ENCODE results near the gene SNAPC2.
A peak's percentile ranks its signal among the peaks of the same experiment; 100 is the strongest.
"Not testable (repeated sequence)": the region's sequence is repeated elsewhere in the genome, so short reads cannot be mapped to it uniquely, and the experiment has no call there.

SNAPC2 gene

GRCh38 chr19:7910321-7911161, 9.6 kb upstream of the SNAPC2 start:
- DNase-seq: no peak

- no peak for DNase-seq
Observed at GRCh38 chr19:7911508-7912143, 8.5 kb upstream of the SNAPC2 start.

DNA sequence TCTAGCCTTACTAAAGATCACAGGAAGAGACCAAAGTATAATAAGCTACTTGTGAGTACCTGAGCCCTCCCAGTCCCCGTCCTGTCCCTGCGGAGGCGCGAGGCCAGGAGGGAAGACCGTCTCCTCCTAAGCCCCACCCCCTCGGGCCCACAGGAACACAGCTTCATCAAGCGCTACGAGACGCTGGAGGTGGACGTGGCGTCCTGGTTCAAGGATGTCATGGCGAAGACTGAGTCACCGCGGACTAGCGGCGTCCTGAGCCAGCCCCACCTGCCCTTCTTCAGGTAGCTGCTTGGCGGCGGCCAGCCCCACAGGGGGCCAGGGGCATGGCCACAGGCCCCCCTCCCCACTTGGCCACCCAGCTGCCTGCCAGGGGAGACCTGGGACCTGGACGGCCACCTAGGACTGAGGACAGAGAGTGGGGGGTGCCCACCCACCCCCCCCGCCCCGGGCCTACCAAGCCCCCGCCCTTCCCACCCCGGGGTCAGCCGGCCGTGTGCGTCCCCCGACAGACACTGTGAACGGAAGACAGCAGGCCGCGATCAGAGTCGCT, 7.9 kb upstream of the SNAPC2 start:
- no peak for DNase-seq

GRCh38 chr19:7912697-7913564, 7.2 kb upstream of the SNAPC2 start:
- no peak for DNase-seq

DNA sequence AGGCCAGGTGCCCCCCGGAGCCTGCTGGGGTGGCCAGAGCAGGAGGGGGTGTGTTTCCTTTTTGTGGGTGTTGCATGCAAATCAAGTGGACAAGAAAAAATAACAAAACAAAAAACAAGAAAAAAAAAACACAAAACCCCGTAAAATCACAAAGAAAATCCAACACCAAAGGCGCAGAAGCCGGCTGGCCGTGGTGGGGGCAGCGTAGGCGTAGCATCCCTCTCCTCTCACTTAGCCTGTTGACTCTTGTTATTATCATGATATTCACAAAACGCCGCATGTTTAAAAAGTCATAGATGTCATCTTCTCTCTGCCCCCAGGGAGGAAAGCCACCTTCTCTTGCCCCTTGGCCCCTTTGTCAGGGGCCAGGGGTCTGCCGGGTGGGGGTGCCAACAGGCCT, 6.5 kb upstream of the SNAPC2 start:
- no peak for DNase-seq

- no peak for DNase-seq
Observed at GRCh38 chr19:7914099-7914498, 6.0 kb upstream of the SNAPC2 start.

DNA sequence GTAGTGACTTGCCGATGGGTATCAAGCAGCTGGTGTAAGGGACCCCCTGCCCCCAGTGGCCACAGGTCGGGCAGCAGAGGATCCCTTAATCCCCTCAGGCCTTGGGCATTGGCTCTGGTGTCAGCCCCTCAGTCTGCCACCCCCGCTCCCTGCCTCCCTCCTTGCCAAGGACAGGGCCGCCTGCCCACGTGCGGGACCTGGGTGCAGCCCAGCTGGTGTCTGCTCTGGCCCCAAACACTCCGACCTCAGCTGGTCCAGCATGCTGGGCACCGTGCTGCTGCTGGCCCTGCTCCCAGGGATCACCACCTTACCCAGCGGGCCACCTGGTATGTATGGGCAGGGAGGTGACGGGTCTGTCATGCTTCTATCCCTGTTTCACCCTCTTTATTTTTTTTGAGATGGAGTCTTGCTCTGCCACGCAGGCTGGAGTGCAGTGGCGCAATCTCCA, 5.5 kb upstream of the SNAPC2 start, which contains the start of gene TGFBR3L:
TSS of gene TGFBR3L (plus strand) at position 233 of the 448 bp plus-strand sequence.
- DNase-seq: no peak

DNA sequence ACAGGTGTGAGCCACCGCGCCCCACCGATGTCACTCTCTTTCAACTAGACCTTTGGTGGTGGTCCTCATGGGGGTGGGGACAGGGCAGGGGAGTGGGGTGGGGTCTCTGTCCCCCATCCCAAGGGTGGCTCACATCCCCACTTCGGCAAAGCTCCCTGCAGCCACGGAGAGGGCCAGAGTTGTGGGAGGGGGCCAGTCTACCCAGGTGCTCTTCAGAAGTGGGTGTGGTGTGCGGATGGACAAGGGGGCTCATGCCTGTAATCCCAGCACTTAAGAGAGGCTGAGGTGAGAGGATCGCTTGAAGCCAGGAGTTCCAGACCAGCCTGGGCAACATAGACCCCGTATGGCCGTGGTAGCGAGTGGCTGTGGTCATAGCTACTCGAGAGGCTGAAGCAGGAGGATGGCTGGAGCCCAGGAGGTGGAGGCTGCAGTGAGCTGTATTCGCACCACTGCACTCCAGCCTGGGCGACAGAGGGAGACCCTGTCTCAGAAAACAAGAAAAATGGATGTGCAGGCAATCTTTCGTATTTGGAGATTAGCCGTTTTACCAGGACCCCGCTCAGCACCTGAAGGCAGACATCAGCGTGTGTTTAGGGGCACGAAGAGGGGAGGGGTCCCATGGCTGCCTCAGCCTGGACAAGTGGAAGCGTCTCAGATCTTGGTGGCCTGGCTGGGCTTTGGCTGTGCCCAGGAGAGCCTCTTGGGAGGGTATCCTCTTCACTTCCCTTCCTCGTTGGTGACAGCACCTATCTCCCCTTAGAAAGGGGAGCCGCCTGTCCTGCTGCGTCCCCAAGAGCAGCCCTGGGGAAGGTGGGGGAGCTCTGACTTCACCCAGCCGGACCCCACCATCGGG, 4.7 kb upstream of the SNAPC2 start:
- no peak for DNase-seq

DNA sequence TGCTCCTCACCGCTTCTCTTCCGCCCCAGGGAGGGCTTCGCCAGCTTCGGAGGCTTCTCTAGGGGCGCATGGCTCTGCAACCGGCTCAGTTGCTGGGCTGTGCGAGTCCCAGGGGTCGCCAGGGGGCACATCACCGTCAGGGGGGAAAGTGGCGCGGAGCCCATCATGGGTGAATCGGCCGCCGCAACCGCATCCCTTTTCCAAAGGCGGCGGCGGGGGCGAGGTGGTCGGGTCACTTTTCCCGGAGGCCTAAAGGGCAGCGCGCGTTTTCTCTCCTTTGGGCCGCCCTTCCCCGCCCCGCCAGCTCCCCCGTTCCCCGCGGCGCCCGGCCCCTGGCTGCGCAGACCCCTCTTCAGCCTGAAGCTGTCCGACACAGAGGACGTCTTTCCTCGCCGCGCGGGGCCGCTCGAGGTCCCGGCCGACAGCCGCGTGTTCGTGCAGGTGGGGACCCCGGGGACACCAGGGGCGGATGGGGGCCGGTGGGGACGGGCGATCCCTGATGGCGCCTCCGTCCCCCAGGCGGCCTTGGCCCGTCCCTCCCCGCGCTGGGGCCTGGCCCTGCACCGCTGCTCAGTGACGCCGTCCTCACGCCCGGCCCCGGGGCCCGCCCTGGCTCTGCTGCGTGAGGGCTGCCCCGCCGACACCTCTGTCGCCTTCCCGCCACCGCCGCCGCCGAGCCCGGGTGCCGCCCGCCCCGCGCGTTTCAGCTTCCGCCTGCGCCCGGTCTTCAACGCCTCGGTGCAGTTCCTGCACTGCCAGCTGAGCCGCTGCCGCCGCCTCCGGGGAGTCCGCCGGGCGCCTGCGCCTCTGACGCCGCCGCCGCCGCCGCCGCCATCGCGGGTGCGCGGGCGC, 3.8 kb upstream of the SNAPC2 start:
- peak; percentile 55 for DNase-seq

DNA sequence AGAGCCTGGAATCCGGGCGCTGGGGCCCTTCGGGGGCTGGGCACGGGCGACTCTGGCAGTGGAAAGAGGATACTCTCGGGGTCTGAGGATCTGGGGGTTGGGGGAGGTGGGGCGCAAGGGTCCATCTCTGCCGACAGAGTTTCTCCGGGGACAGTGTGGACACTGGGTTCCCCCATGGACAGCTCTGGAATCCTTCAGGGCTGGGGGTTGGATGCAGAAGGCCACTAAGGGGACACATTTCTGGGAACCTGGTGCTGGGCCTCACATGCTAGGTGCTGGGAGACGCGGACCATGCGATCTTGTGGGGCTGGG, 3.2 kb upstream of the SNAPC2 start:
- DNase-seq: no peak

DNA sequence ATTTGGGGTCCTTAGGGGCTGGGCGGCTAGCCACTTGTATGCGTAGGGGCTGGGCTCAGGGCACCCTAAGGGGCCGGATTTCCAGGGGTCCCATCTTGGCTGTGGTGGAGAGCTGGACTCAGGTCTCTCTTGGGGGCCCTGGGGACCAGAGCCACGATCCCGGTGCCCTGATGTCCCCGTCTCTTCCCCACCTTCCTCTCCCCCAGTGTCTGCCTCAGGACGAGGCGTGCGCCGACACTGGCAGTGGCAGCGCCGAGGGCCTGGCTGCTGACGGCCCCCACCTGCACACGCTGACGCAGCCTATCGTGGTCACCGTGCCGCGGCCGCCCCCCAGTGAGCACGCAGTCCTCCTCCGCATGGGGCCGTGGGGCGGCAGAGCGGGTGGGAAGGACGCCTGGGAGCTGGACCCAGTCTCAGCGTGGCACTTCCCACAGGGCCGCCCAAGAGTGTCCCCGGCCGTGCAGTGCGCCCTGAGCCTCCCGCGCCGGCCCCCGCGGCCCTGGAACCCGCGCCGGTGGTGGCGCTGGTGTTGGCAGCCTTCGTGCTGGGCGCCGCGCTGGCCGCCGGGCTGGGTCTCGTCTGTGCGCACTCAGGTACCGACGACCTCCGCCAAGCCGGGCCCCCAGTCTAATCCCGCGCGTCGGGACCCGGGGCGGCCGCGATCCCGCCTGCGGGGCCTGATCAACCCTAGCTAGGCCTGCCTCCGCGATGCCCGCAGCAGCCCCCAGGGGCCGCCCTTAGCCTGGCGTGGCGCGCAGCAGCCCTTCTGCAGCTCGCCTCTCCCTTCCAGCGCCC, 2.7 kb upstream of the SNAPC2 start:
- DNase-seq: peak; percentile 71

GRCh38 chr19:7918062-7918614, 2.0 kb upstream of the SNAPC2 start:
- not testable (repeated sequence) for DNase-seq

- no peak for DNase-seq
Observed at GRCh38 chr19:7918615-7919421, 1.3 kb upstream of the SNAPC2 start.

DNA sequence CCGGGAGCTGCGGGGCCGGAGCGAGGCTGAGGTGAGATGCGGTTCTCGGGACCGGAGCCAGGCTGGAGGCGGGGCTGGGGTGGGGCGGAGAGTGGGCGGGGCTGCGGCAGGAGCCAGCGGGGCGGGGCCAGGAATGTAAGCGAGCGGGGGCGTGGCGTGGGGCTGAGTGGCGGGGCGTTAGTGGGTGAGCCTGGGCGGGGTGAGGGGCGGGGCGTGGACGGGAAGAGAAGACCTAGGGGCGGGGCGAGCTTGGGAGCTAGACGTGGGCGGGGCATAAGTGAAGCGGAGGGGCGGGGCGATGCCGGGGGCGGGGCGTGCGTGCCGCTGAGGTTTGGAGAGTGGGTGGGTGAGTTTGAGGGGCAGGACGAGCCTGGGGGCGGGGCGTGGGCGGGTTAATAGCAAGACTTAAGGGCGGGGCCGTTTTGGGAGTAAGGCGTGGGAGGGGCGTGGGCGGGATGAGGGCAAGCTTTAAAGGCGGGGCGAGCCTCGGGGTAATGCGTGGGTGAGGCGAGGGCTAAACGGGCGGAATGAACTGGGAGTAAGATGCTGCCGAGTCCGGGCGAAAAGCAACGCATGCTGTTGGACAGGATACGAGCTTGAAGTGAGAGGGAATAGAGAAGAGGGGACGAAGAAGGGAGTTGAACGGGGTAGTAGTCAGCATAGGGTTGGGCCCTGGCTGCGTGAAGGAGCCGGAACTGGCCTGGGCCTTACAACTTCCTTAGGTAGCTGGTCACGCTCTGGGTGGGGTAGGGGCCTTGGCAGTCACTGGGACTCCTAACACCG, 572 bp downstream of the SNAPC2 start:
- peak; percentile 98 for DNase-seq

DNA sequence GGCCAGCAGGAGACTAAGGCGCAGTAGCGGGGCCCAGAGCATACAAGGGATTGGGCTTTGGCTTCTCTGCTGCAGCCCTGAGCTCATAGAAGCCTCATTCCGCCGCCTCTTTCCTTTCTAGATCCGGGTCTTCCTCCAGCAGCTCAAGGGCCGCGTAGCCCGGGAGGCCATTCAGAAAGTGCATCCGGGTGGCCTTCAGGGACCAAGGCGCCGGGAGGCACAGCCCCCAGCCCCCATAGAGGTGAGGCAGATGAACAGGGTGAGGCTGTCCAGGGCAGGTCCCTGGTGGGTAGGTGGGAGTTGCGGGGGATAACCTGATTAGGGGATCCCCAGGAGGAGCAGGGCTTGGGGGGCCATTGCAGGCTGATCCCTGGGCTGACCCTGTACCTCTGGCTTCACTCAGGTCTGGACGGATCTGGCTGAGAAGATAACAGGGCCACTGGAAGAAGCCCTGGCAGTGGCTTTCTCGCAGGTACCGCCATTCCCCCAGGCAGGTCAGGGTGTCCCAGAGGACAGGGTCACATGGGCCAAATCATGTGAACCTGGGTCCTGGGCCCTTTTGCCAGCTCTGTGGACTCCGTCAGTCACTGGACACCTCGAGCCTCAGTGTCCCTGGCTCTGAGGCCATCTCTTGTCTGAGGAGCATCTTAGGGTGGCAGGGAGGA, 1.3 kb downstream of the SNAPC2 start:
- no peak for DNase-seq

DNA sequence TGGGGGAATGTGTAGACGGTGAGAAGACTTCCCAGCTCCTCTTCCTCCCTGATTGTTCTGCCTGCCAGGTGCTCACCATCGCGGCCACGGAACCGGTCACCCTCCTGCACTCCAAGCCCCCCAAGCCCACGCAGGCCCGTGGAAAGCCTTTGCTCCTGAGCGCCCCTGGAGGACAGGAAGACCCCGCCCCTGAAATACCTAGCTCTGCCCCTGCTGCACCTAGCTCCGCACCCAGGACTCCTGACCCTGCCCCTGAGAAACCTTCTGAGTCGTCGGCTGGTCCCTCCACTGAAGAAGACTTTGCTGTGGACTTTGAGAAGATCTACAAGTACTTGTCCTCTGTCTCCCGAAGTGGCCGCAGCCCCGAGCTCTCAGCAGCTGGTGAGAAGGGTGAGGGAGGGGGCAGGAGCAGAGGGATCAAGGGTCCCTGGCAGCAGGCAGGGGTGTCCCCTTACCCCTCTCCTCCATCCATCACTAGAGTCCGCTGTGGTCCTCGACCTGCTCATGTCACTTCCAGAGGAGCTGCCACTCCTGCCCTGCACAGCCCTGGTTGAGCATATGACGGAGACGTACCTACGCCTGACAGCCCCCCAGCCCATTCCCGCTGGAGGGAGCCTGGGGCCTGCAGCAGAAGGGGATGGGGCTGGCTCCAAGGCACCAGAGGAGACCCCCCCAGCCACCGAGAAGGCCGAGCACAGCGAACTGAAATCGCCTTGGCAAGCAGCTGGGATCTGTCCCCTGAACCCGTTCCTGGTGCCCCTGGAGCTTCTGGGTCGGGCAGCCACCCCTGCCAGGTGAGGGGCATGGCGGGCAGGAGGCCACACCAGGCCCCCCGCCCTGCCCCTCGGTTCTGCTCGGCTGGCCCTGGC, 2.1 kb downstream of the SNAPC2 start:
- no peak for DNase-seq

GRCh38 chr19:7922836-7923195, 2.7 kb downstream of the SNAPC2 start:
- no peak for DNase-seq
